Body of pancreas (tissue), 4 donors: ENCODE results near the gene BACH2.

Experiments
- CTCF ChIP-seq, 7 experiments: fragments of 450-650 bp in 4 of 7; fragments of 200-600 bp in 3 of 7; sonication (generic) in 3 of 7; IDR thresholded peaks; one replicate each; pipeline ENCODE4 v1.5.1; 2016 to 2019; ENCODE audit warnings: antibody characterized with exemption in 7 of 7
- POLR2A ChIP-seq, 3 donors: fragments of 450-650 bp; IDR thresholded peaks; one replicate each; pipeline ENCODE4 v1.6.1; 2016; ENCODE audit warnings: antibody characterized with exemption in 3 of 3, mild to moderate bottlenecking in 2 of 3

- TF ChIP-seq CTCF (IDR thresholded peaks at IDR 0.05) (no peak), POLR2A (IDR thresholded peaks at IDR 0.05) (no peak)
Measured at GRCh38 chr6:90040931-90041330, 255.7 kb downstream of the BACH2 start.
